ENCODE data around the gene WNT7B.

WNT7B gene

GRCh38 chr22:45878051-45878781 is 98.7 kb downstream of the WNT7B start:
- WGBS (ENCODE audit: insufficient coverage): 17% methylated on average over 23 of the region's 25 CpGs
- Histone ChIP-seq H3K27me3 (replicated peaks in 2 of 5; ENCODE audit: control insufficient read depth in 4 of 5, insufficient read depth in 5 of 5, low read length in 4 of 5) (peaks cover 0 to 84% (median 29%) of the 10 kb centered on the region in 5 experiments), H3K4me1 (ENCODE audit: control extremely low read depth in 1 of 4, control insufficient read depth in 4 of 4, insufficient read depth in 4 of 4, low read length in 3 of 4) (peaks cover 0 to 11% (median 3%) of the 10 kb centered on the region in 4 experiments), H3K9me3 (ENCODE audit: control extremely low read depth in 1 of 5, control insufficient read depth in 4 of 5, insufficient read depth in 2 of 5, low read depth in 1 of 5, low read length in 4 of 5) (peaks cover 0 to 5% (median 3%) of the 10 kb centered on the region in 5 experiments), H3K36me3 (ENCODE audit: control insufficient read depth in 4 of 4, insufficient read depth in 4 of 4, low read length in 3 of 4) (no peaks in the 10 kb centered on the region), H3K27ac (ENCODE audit: insufficient read depth in 1 of 2, low read depth in 1 of 2, low read length in 2 of 2, poor library complexity in 1 of 2, severe bottlenecking in 2 of 2) (no peak overlapping the region), H3K4me3 (ENCODE audit: control insufficient read depth in 1 of 7, extremely low read depth in 1 of 7, insufficient read depth in 4 of 7, low read depth in 2 of 7, low read length in 6 of 7) (no peak overlapping the region)
- CTCF ChIA-PET: interaction anchor here (1.5 to 2.3 kb wide), 2 partner anchors 15 to 46 kb away, joined by 3 to 11 read pairs; no protein-coding TSS in a partner anchor
- no peak for DNase-seq
- POLR2A ChIA-PET: interaction anchor here (0.8 kb wide), 1 partner anchor 10 kb away, joined by 3 read pairs; no protein-coding TSS in a partner anchor

DNA sequence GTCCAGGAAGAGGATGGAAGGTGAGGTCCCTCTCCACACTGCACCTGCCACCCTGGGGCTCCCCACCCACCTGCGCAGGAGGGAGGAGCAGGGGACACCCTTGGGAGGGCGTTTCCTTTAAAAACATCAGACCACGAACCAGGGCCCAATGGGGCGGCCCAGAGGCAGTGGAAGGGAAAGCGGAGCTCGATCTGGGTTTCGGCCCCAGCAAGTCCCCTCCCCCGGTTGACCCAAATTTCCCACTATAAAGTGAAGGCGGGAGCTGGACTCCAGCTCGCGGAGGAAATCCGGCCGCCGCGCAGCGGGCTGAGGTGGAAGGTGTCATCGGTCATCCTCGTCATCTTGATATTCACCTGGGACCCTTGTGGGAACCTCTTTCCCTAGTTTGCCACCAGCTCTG is 99.3 kb downstream of the WNT7B start:
- WGBS (ENCODE audit: insufficient coverage): 51% methylated on average over 16 of the region's 18 CpGs
- no peak for DNase-seq
- H3K27me3 ChIP-seq (replicated peaks in 2 of 5; ENCODE audit: control insufficient read depth in 4 of 5, insufficient read depth in 5 of 5, low read length in 4 of 5): peaks cover 0 to 84% (median 29%) of the 10 kb centered on the region in 5 experiments

GRCh38 chr22:45877036-45877380 is 100.0 kb downstream of the WNT7B start:
- peaks cover 0 to 82% (median 29%) of the 10 kb centered on the region in 5 experiments for H3K27me3 ChIP-seq (replicated peaks in 2 of 5; ENCODE audit: control insufficient read depth in 4 of 5, insufficient read depth in 5 of 5, low read length in 4 of 5)
- no peaks in the 10 kb centered on the region for H3K36me3 ChIP-seq (ENCODE audit: control insufficient read depth in 4 of 4, insufficient read depth in 4 of 4, low read length in 3 of 4)
- ChIA-PET POLR2A (no interaction called here), CTCF (interaction anchor here (2.3 kb wide), 1 partner anchor 13 kb away, joined by 11 read pairs; no protein-coding TSS in a partner anchor)
- no peak for DNase-seq
- no peak overlapping the region for H3K4me3 ChIP-seq (ENCODE audit: control insufficient read depth in 1 of 7, extremely low read depth in 1 of 7, insufficient read depth in 4 of 7, low read depth in 2 of 7, low read length in 6 of 7)
- peaks cover 4 to 15% (median 6%) of the 10 kb centered on the region in 5 experiments for H3K9me3 ChIP-seq (ENCODE audit: control extremely low read depth in 1 of 5, control insufficient read depth in 4 of 5, insufficient read depth in 2 of 5, low read depth in 1 of 5, low read length in 4 of 5)
- peaks cover 0 to 11% (median 3%) of the 10 kb centered on the region in 4 experiments for H3K4me1 ChIP-seq (ENCODE audit: control extremely low read depth in 1 of 4, control insufficient read depth in 4 of 4, insufficient read depth in 4 of 4, low read length in 3 of 4)
- 83% methylated on average over 2 of the region's 3 CpGs for WGBS (ENCODE audit: insufficient coverage)
- H3K27ac ChIP-seq (ENCODE audit: insufficient read depth in 1 of 2, low read depth in 1 of 2, low read length in 2 of 2, poor library complexity in 1 of 2, severe bottlenecking in 2 of 2): no peak overlapping the region

More for the DNA sequence above, 99.3 kb downstream of the WNT7B start:
- POLR2A ChIA-PET: interaction anchor here (0.8 kb wide), 1 partner anchor 10 kb away, joined by 3 read pairs; no protein-coding TSS in a partner anchor
- Histone ChIP-seq H3K36me3 (ENCODE audit: control insufficient read depth in 4 of 4, insufficient read depth in 4 of 4, low read length in 3 of 4) (no peaks in the 10 kb centered on the region), H3K4me3 (ENCODE audit: control insufficient read depth in 1 of 7, extremely low read depth in 1 of 7, insufficient read depth in 4 of 7, low read depth in 2 of 7, low read length in 6 of 7) (no peak overlapping the region), H3K4me1 (ENCODE audit: control extremely low read depth in 1 of 4, control insufficient read depth in 4 of 4, insufficient read depth in 4 of 4, low read length in 3 of 4) (peaks cover 0 to 11% (median 3%) of the 10 kb centered on the region in 4 experiments), H3K9me3 (ENCODE audit: control extremely low read depth in 1 of 5, control insufficient read depth in 4 of 5, insufficient read depth in 2 of 5, low read depth in 1 of 5, low read length in 4 of 5) (peaks cover under 1 to 11% (median 4%) of the 10 kb centered on the region in 5 experiments), H3K27ac (ENCODE audit: insufficient read depth in 1 of 2, low read depth in 1 of 2, low read length in 2 of 2, poor library complexity in 1 of 2, severe bottlenecking in 2 of 2) (no peak overlapping the region)
- CTCF ChIA-PET: interaction anchor here (1.5 to 2.3 kb wide), 2 partner anchors 14 to 47 kb away, joined by 3 to 11 read pairs; no protein-coding TSS in a partner anchor

- CTCF ChIA-PET: interaction anchor here (1.3 to 2.3 kb wide), 2 partner anchors 10 to 13 kb away, joined by 4 to 11 read pairs; no protein-coding TSS in a partner anchor
- no peak for DNase-seq
- no peaks in the 10 kb centered on the region for H3K36me3 ChIP-seq (ENCODE audit: control insufficient read depth in 4 of 4, insufficient read depth in 4 of 4, low read length in 3 of 4)
- 99% methylated on average over 16 of the region's 26 CpGs for WGBS (ENCODE audit: insufficient coverage)
- H3K4me1 ChIP-seq (ENCODE audit: control extremely low read depth in 1 of 4, control insufficient read depth in 4 of 4, insufficient read depth in 4 of 4, low read length in 3 of 4): peaks cover 0 to 11% (median 3%) of the 10 kb centered on the region in 4 experiments
- peaks cover 4 to 15% (median 6%) of the 10 kb centered on the region in 5 experiments for H3K9me3 ChIP-seq (ENCODE audit: control extremely low read depth in 1 of 5, control insufficient read depth in 4 of 5, insufficient read depth in 2 of 5, low read depth in 1 of 5, low read length in 4 of 5)
- no peak overlapping the region for H3K27ac ChIP-seq (ENCODE audit: insufficient read depth in 1 of 2, low read depth in 1 of 2, low read length in 2 of 2, poor library complexity in 1 of 2, severe bottlenecking in 2 of 2)
- H3K27me3 ChIP-seq (replicated peaks in 2 of 5; ENCODE audit: control insufficient read depth in 4 of 5, insufficient read depth in 5 of 5, low read length in 4 of 5): peaks cover 0 to 75% (median 29%) of the 10 kb centered on the region in 5 experiments
- no peak overlapping the region for H3K4me3 ChIP-seq (ENCODE audit: control insufficient read depth in 1 of 7, extremely low read depth in 1 of 7, insufficient read depth in 4 of 7, low read depth in 2 of 7, low read length in 6 of 7)
- POLR2A ChIA-PET: no interaction called here
These were observed 100.6 kb downstream of the WNT7B start for GRCh38 chr22:45876136-45877035.

- ChIA-PET CTCF (interaction anchor here (0.9 kb wide), 1 partner anchor 12 kb away, joined by 3 read pairs; no protein-coding TSS in a partner anchor), POLR2A (no interaction called here)
- WGBS (ENCODE audit: insufficient coverage): no CpG with 5 or more reads among the region's 3 CpGs
These were observed 104.2 kb downstream of the WNT7B start for GRCh38 chr22:45872659-45873263.

GRCh38 chr22:45871721-45872120 is 105.2 kb downstream of the WNT7B start:
- WGBS (ENCODE audit: insufficient coverage): 100% methylated on average over 3 of the region's 6 CpGs
- H3K36me3 ChIP-seq (ENCODE audit: control insufficient read depth in 4 of 4, insufficient read depth in 4 of 4, low read length in 3 of 4): no peaks in the 10 kb centered on the region
- H3K4me3 ChIP-seq (ENCODE audit: control insufficient read depth in 1 of 7, extremely low read depth in 1 of 7, insufficient read depth in 4 of 7, low read depth in 2 of 7, low read length in 6 of 7): no peak overlapping the region
- H3K27ac ChIP-seq (ENCODE audit: insufficient read depth in 1 of 2, low read depth in 1 of 2, low read length in 2 of 2, poor library complexity in 1 of 2, severe bottlenecking in 2 of 2): no peak overlapping the region
- no peak for DNase-seq
- H3K9me3 ChIP-seq (ENCODE audit: control extremely low read depth in 1 of 5, control insufficient read depth in 4 of 5, insufficient read depth in 2 of 5, low read depth in 1 of 5, low read length in 4 of 5): peaks cover 4 to 15% (median 6%) of the 10 kb centered on the region in 5 experiments
- ChIA-PET CTCF (no interaction called here), POLR2A (interaction anchor here (0.6 kb wide), 1 partner anchor 58 kb away, joined by 5 read pairs; no protein-coding TSS in a partner anchor)
- peaks cover 0 to 71% (median 26%) of the 10 kb centered on the region in 5 experiments for H3K27me3 ChIP-seq (replicated peaks in 2 of 5; ENCODE audit: control insufficient read depth in 4 of 5, insufficient read depth in 5 of 5, low read length in 4 of 5)
- H3K4me1 ChIP-seq (ENCODE audit: control extremely low read depth in 1 of 4, control insufficient read depth in 4 of 4, insufficient read depth in 4 of 4, low read length in 3 of 4): peaks cover 0 to 16% (median 8%) of the 10 kb centered on the region in 4 experiments

More at GRCh38 chr22:45872659-45873263, 104.2 kb downstream of the WNT7B start:
- no peak for DNase-seq
- H3K4me3 ChIP-seq (ENCODE audit: control insufficient read depth in 1 of 7, extremely low read depth in 1 of 7, insufficient read depth in 4 of 7, low read depth in 2 of 7, low read length in 6 of 7): no peak overlapping the region
- H3K36me3 ChIP-seq (ENCODE audit: control insufficient read depth in 4 of 4, insufficient read depth in 4 of 4, low read length in 3 of 4): no peaks in the 10 kb centered on the region
- peaks cover 4 to 15% (median 6%) of the 10 kb centered on the region in 5 experiments for H3K9me3 ChIP-seq (ENCODE audit: control extremely low read depth in 1 of 5, control insufficient read depth in 4 of 5, insufficient read depth in 2 of 5, low read depth in 1 of 5, low read length in 4 of 5)
- H3K4me1 ChIP-seq (ENCODE audit: control extremely low read depth in 1 of 4, control insufficient read depth in 4 of 4, insufficient read depth in 4 of 4, low read length in 3 of 4): peaks cover 0 to 6% (median 0%) of the 10 kb centered on the region in 4 experiments
- H3K27me3 ChIP-seq (replicated peaks in 2 of 5; ENCODE audit: control insufficient read depth in 4 of 5, insufficient read depth in 5 of 5, low read length in 4 of 5): peaks cover 0 to 71% (median 31%) of the 10 kb centered on the region in 5 experiments
- H3K27ac ChIP-seq (ENCODE audit: insufficient read depth in 1 of 2, low read depth in 1 of 2, low read length in 2 of 2, poor library complexity in 1 of 2, severe bottlenecking in 2 of 2): no peak overlapping the region
